Suprapubic skin (tissue), 4 donors: Measurements from ENCODE around the gene TNS1.

ENCODE experiments used
- CTCF ChIP-seq, 2 donors: fragments of 200-600 bp in 1 of 2; fragments of 450-650 bp in 1 of 2; sonication (generic) in 1 of 2; IDR thresholded peaks; one replicate each; pipeline ENCODE4 v1.5.1; 2016 to 2019; ENCODE audit warnings: antibody characterized with exemption in 2 of 2, mild to moderate bottlenecking in 1 of 2, moderate library complexity in 1 of 2
- EP300 ChIP-seq: sonication (generic); formaldehyde crosslinking; IDR thresholded peaks from one replicate; pipeline ENCODE4 v1.6.1; 2017; ENCODE audit warnings: antibody characterized with exemption
- POLR2A ChIP-seq, 2 donors: fragments of 450-650 bp; IDR thresholded peaks; one replicate each; pipeline ENCODE4 v1.6.1; 2017; ENCODE audit warnings: antibody characterized with exemption in 2 of 2, mild to moderate bottlenecking in 2 of 2, moderate library complexity in 2 of 2
- POLR2AphosphoS5 ChIP-seq, 3 donors: sonication (generic); formaldehyde crosslinking; IDR thresholded peaks; one replicate each; pipeline ENCODE4 v1.6.1; 2017; ENCODE audit warnings: antibody characterized with exemption in 3 of 3

GRCh38 chr2:218008060-218009040 lies 5.6 kb upstream of the TNS1 start:
- TF ChIP-seq POLR2AphosphoS5 (IDR thresholded peaks at IDR 0.05) (no peak), POLR2A (IDR thresholded peaks at IDR 0.05) (no peak), CTCF (IDR thresholded peaks at IDR 0.05) (no peak), EP300 (no peak)
